Sigmoid colon (tissue), 7 donors: ENCODE data around the gene ASPN. TPM values are rescaled to one million over a fixed set of nuclear protein-coding genes. Genes with fewer than 3 reads are reported as not detected.

Experiments
- DNase-seq: peaks from one replicate; pipeline ENCODE4 v3.0.0-alpha.2; 2019
- H3K27ac ChIP-seq, 4 donors: fragments of 200-600 bp; sonication (generic); one replicate each; pipeline ENCODE4 v1.5.1; 2016 to 2019; ENCODE audit warnings: mild to moderate bottlenecking in 1 of 4
- H3K27me3 ChIP-seq, 3 donors: fragments of 200-600 bp; sonication (generic); one replicate each; pipeline ENCODE4 v1.5.1; 2019; ENCODE audit warnings: mild to moderate bottlenecking in 1 of 3
- H3K36me3 ChIP-seq, 4 donors: fragments of 200-600 bp; sonication (generic); one replicate each; pipeline ENCODE4 v1.5.1; 2016 to 2019
- H3K4me1 ChIP-seq, 4 donors: fragments of 200-600 bp; sonication (generic); one replicate each; pipeline ENCODE4 v1.5.1; 2017 to 2019
- H3K4me3 ChIP-seq, 4 donors: fragments of 200-600 bp; sonication (generic); one replicate each; pipeline ENCODE4 v1.5.1; 2017 to 2019; ENCODE audit warnings: mild to moderate bottlenecking in 2 of 4, moderate library complexity in 1 of 4
- H3K9me3 ChIP-seq, 4 donors: fragments of 200-600 bp in 3 of 4; sonication (generic) in 3 of 4; one replicate each; pipeline versions ENCODE4 v1.5.1 to v1.6.1; 2013 to 2019
- EP300 ChIP-seq, 4 donors: sonication (generic); formaldehyde crosslinking; IDR thresholded peaks; one replicate each; pipeline ENCODE4 v1.6.1; 2017; ENCODE audit warnings: antibody characterized with exemption in 4 of 4
- POLR2A ChIP-seq, 2 donors: fragments of 450-650 bp; IDR thresholded peaks; one replicate each; pipeline ENCODE4 v1.6.1; 2016; ENCODE audit warnings: antibody characterized with exemption in 2 of 2, mild to moderate bottlenecking in 2 of 2, moderate library complexity in 2 of 2
- POLR2AphosphoS5 ChIP-seq, 4 donors: sonication (generic); formaldehyde crosslinking; IDR thresholded peaks; one replicate each; pipeline ENCODE4 v1.6.1; 2017; ENCODE audit warnings: antibody characterized with exemption in 4 of 4
- WGBS, 2 donors: extraction: QIAGEN DNeasy Blood & Tissue Kit; methylation state at CpG; one replicate each; pipeline ENCODE4 v1.1.7; 2013; 5-methylcytosine and 5-hydroxymethylcytosine counted together
- intact Hi-C: fragments of 100-400 bp; cut with DNase I; formaldehyde crosslinking; loops from one replicate; pipeline ENCODE4 v1.15.1; 2023
- polyA plus RNA-seq, 3 donors: library from polyadenylated mRNA; stranded (reverse); fragments of 200-250 nt; gene quantifications; one replicate each; pipeline ENCODE4 v1.2.3, GENCODE V29; 2013
- total RNA-seq, 4 donors: library from RNA; depleted of rRNA; stranded (reverse); fragments of >200 nt; gene quantifications; one replicate each; pipeline ENCODE4 v1.1.0, GENCODE V29; 2016
- TF ChIP-seq, protein P1 (sequence below), 4 experiments: fragments of 450-650 bp in 3 of 4; fragments of 200-600 bp in 1 of 4; IDR thresholded peaks; one replicate each; pipeline ENCODE4 v1.5.1; 2016 to 2019; ENCODE audit warnings: antibody characterized with exemption in 4 of 4, mild to moderate bottlenecking in 3 of 4, moderate library complexity in 2 of 4
- donor health status: healthy with polysubstance abuse.
- donor health status: Bipolar disorder and iron deficiency.
- donor health status: healthy.

Gene ASPN
- total and polyA plus RNA-seq, 7 donors = 1.5 to 96.9 (median 9.4) TPM

DNA sequence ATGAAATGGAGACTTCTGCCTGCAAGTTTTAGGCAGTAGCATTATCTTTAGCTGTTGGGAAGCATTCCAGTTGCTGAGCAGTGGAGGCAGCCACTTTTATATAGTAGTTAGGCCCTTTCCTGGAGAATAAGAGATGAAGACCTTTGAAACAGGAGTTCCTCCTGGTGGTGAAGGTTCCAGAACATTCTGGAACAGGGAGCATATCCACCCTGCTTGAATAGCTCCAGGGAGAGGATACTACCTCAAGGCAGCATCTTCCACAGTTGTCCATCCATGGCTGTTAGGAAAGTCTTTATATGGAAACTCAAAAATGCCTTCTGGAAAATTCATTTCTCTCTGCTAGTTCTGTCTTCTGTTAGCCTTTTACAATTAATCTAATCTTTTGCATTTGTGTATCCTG is 3.0 kb downstream of the ASPN start:
- Histone ChIP-seq H3K27me3 (no peaks in the 10 kb centered on the region), H3K27ac (peak overlapping the region in 3 of 4 donors; percentile 71 to 90 (median 78)), H3K4me1 (peaks cover 0 to 80% (median 51%) of the 10 kb centered on the region in 4 donors), H3K9me3 (no peaks in the 10 kb centered on the region), H3K4me3 (peak overlapping the region in 1 of 4 donors; percentile 40), H3K36me3 (no peaks in the 10 kb centered on the region)
- DNase-seq = no peak
- intact Hi-C loops = no loop called here
- TF ChIP-seq EP300 (IDR thresholded peaks at IDR 0.05) = peak in 1 of 4 donors; percentile 4
- TF ChIP-seq, protein P1, sequence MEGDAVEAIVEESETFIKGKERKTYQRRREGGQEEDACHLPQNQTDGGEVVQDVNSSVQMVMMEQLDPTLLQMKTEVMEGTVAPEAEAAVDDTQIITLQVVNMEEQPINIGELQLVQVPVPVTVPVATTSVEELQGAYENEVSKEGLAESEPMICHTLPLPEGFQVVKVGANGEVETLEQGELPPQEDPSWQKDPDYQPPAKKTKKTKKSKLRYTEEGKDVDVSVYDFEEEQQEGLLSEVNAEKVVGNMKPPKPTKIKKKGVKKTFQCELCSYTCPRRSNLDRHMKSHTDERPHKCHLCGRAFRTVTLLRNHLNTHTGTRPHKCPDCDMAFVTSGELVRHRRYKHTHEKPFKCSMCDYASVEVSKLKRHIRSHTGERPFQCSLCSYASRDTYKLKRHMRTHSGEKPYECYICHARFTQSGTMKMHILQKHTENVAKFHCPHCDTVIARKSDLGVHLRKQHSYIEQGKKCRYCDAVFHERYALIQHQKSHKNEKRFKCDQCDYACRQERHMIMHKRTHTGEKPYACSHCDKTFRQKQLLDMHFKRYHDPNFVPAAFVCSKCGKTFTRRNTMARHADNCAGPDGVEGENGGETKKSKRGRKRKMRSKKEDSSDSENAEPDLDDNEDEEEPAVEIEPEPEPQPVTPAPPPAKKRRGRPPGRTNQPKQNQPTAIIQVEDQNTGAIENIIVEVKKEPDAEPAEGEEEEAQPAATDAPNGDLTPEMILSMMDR (IDR thresholded peaks at IDR 0.05) = no peak
- peak in 1 of 4 donors; percentile 37 for TF ChIP-seq POLR2AphosphoS5 (IDR thresholded peaks at IDR 0.05)

DNA sequence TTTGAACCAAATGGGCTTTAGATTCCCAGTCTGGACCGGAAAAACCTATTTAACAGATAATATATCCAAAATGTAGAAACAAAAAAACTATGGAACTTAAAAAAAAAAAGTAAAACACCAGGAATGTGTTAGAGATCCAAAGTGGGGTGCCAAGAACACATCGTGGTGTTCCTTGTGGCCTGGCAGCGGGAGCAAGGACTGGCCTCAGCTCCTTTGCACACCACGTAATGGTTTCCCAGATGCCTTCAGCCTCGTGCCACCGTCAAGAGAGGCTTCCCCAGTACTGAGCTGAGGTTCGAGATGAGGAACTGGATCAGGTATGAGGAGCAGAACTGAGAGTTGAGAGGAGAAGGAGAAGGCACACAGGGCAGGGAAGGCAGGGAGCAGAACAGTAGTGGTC is 3.5 kb downstream of the ASPN start:
- H3K9me3 ChIP-seq = no peaks in the 10 kb centered on the region
- H3K27ac ChIP-seq = peak overlapping the region in 3 of 4 donors; percentile 71 to 90 (median 78)
- intact Hi-C loops = no loop called here
- TF ChIP-seq, protein P1 (IDR thresholded peaks at IDR 0.05) = no peak
- no peak for TF ChIP-seq POLR2AphosphoS5 (IDR thresholded peaks at IDR 0.05)
- no peak for TF ChIP-seq POLR2A (IDR thresholded peaks at IDR 0.05)
- TF ChIP-seq EP300 (IDR thresholded peaks at IDR 0.05) = no peak
- no peak overlapping the region for H3K4me3 ChIP-seq
- DNase-seq = no peak
- 92 to 95% methylated on average over 7 of the region's 7 CpGs for WGBS, 2 donors
- no peaks in the 10 kb centered on the region for H3K27me3 ChIP-seq
- peaks cover 0 to 1% (median 0%) of the 10 kb centered on the region in 4 donors for H3K36me3 ChIP-seq
- peaks cover 0 to 74% (median 45%) of the 10 kb centered on the region in 4 donors for H3K4me1 ChIP-seq

DNA sequence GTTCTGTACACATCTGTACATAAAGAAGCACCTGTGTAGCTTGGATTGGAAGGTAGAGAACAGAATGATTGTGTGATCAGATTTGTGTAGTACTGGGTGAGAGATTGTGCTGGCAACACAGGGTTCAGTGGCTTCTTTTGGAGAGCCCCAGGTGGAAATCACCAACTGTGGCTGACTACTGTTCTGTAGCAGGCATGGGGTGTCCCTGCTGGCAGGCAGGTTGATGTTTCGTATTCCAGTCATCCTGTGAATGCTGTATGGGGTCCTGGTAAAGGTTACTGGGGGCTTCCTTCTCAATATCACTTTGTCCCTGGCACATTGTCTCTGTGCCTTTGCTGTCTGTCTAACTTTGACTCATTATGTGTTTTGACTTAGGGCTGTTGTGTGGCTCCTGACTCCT is 5.3 kb downstream of the ASPN start:
- H3K27ac ChIP-seq = peak overlapping the region in 2 of 4 donors; percentile 78 to 90
- 92 to 100% methylated on average over 1 of the region's 1 CpG for WGBS, 2 donors
- no peak for DNase-seq
- no peaks in the 10 kb centered on the region for H3K27me3 ChIP-seq
- peaks cover 0 to 56% (median 34%) of the 10 kb centered on the region in 4 donors for H3K4me1 ChIP-seq
- intact Hi-C loops = no loop called here
- H3K36me3 ChIP-seq = peaks cover 0 to 11% (median 0%) of the 10 kb centered on the region in 4 donors
- TF ChIP-seq POLR2A (IDR thresholded peaks at IDR 0.05) (no peak), EP300 (IDR thresholded peaks at IDR 0.05) (no peak), POLR2AphosphoS5 (IDR thresholded peaks at IDR 0.05) (no peak)
- no peaks in the 10 kb centered on the region for H3K9me3 ChIP-seq
- H3K4me3 ChIP-seq = no peak overlapping the region

DNA sequence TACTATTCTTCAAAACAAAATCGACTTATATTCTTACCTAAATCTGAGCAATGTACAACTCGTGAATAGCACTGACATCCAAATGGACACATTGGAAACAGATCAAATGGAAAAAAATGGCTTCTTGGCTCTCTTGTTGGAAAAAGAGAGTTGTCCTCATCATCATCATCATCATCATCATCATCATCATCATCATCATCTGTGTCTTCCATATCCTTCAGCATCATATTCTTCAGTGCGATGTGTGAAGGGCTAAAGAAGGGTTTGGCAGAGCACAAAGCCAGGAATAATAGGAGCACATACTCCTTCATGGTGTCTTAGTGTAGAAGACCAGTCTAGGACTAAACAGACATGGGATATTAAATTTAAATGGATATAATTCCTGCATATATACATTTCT is 7.7 kb downstream of the ASPN start:
- Histone ChIP-seq H3K36me3 (peaks cover 0 to 11% (median 0%) of the 10 kb centered on the region in 4 donors), H3K4me3 (no peak overlapping the region), H3K27me3 (no peaks in the 10 kb centered on the region), H3K27ac (no peak overlapping the region), H3K9me3 (no peaks in the 10 kb centered on the region), H3K4me1 (peaks cover 0 to 32% (median 22%) of the 10 kb centered on the region in 4 donors)
- DNase-seq = no peak
- WGBS, 2 donors = 95 to 97% methylated on average over 3 of the region's 3 CpGs
- intact Hi-C loops = no loop called here
- TF ChIP-seq EP300 (IDR thresholded peaks at IDR 0.05) (no peak), POLR2AphosphoS5 (IDR thresholded peaks at IDR 0.05) (no peak), POLR2A (IDR thresholded peaks at IDR 0.05) (no peak)
- TF ChIP-seq, protein P1 (IDR thresholded peaks at IDR 0.05) = no peak

DNA sequence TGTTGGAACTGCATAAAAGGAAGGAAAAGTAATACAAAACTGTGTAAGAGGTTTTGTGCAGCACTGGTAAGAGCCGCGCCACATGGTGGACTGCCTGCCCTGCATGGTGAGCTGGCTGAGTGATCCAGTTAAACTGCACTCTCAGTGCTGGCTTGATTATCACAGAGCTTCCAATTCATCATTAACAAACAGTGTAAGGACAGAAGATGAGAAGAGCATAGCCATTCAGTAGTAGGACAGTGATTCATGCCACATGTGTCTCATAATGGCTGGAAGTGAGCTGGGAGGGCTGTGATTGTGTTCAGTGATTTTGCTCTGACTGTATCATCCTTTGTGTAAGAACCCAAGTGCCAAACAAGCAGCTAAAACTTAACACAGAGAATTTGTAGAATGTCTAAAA is 14.1 kb downstream of the ASPN start:
- H3K4me3 ChIP-seq = no peak overlapping the region
- no peak overlapping the region for H3K27ac ChIP-seq
- intact Hi-C loops = no loop called here
- no peaks in the 10 kb centered on the region for H3K9me3 ChIP-seq
- TF ChIP-seq EP300 (IDR thresholded peaks at IDR 0.05) (no peak), POLR2AphosphoS5 (IDR thresholded peaks at IDR 0.05) (no peak), POLR2A (IDR thresholded peaks at IDR 0.05) (no peak)
- TF ChIP-seq, protein P1 (IDR thresholded peaks at IDR 0.05) = no peak
- peaks cover 0 to 7% (median 0%) of the 10 kb centered on the region in 4 donors for H3K36me3 ChIP-seq
- no peak for DNase-seq
- H3K4me1 ChIP-seq = peaks cover 0 to 27% (median 21%) of the 10 kb centered on the region in 4 donors
- H3K27me3 ChIP-seq = no peaks in the 10 kb centered on the region
- 96 to 99% methylated on average over 2 of the region's 2 CpGs for WGBS, 2 donors
